Lung (tissue), 12 donors: ENCODE data around the gene RASIP1. TPM values are rescaled to one million over a fixed set of nuclear protein-coding genes. Genes with fewer than 3 reads are reported as not detected.
A peak's percentile ranks its signal among the peaks of the same experiment; 100 is the strongest.

ENCODE experiments used
- ATAC-seq: fragments of 200-7000 bp; cut with Tn5 transposase; one replicate; pipeline ENCODE4 v1.9.1; 2020; ENCODE audit warnings: moderate number of reproducible peaks; ENCODE audit not compliant: insufficient read depth, low FRiP score
- DNase-seq, 3 donors: peaks; one replicate each; pipeline ENCODE4 v3.0.0-alpha.2; 2013 to 2017
- H3K27ac ChIP-seq, 2 donors: one replicate each; pipeline ENCODE4 v1.5.1; 2013; ENCODE audit warnings: mild to moderate bottlenecking in 2 of 2, moderate library complexity in 2 of 2, control low read depth in 1 of 2, inconsistent platforms in 1 of 2, low read depth in 1 of 2, low read length in 1 of 2
- H3K27me3 ChIP-seq, 3 donors: one replicate each; pipeline ENCODE4 v1.5.1; 2013; ENCODE audit warnings: low read length in 2 of 3; ENCODE audit not compliant: control insufficient read depth in 3 of 3, insufficient read depth in 3 of 3
- H3K36me3 ChIP-seq, 4 donors: one replicate each; pipeline ENCODE4 v1.5.1; 2013; ENCODE audit warnings: low read length in 4 of 4, mild to moderate bottlenecking in 1 of 4, moderate library complexity in 1 of 4; ENCODE audit not compliant: control insufficient read depth in 4 of 4, insufficient read depth in 4 of 4
- H3K4me1 ChIP-seq, 5 donors: one replicate each; pipeline ENCODE4 v1.5.1; 2013; ENCODE audit warnings: low read length in 5 of 5, mild to moderate bottlenecking in 2 of 5, moderate library complexity in 1 of 5; ENCODE audit not compliant: control insufficient read depth in 5 of 5, insufficient read depth in 5 of 5
- H3K4me3 ChIP-seq: one replicate; pipeline ENCODE4 v1.5.1; 2013; ENCODE audit warnings: mild to moderate bottlenecking, control low read depth, moderate library complexity
- H3K9ac ChIP-seq, 2 donors: one replicate each; pipeline ENCODE4 v1.5.1; 2013; ENCODE audit warnings: low read length in 2 of 2, control low read depth in 1 of 2; ENCODE audit not compliant: insufficient read depth in 1 of 2
- H3K9me3 ChIP-seq, 4 donors: one replicate each; pipeline ENCODE4 v1.5.1; 2013; ENCODE audit warnings: low read length in 3 of 4, mild to moderate bottlenecking in 1 of 4, moderate library complexity in 1 of 4; ENCODE audit not compliant: control insufficient read depth in 4 of 4, insufficient read depth in 3 of 4
- WGBS, 2 donors: extraction: QIAGEN DNeasy Blood & Tissue Kit; methylation state at CpG; one replicate each; pipeline ENCODE4 v1.1.7; 2013; 5-methylcytosine and 5-hydroxymethylcytosine counted together
- polyA plus RNA-seq, 2 donors: library from polyadenylated mRNA; stranded (reverse); fragments of 200-250 nt; gene quantifications; one replicate each; pipeline ENCODE4 v1.2.1, GENCODE V29; 2013
- total RNA-seq, 2 donors: library from RNA; depleted of rRNA in 1 of 2; stranded (reverse); fragments of >200 nt in 1 of 2; gene quantifications; one replicate each; pipeline ENCODE4 v1.2.1, GENCODE V29; 2014 to 2021
- TF ChIP-seq, protein P1 (sequence below): IDR thresholded peaks from 2 replicates; pipeline ENCODE4 v1.5.1; 2012; ENCODE audit warnings: mild to moderate bottlenecking; ENCODE audit errors: control extremely low read depth, extremely low read depth
- donor health status: control.
- donor health status: control.
- donor health status: Bipolar disorder and iron deficiency.
- donor health status: healthy.
- donor health status: DM: yes; HTN: yes; CAD: no.

Gene RASIP1
- total and polyA plus RNA-seq, 4 donors = 24.7 to 37.9 (median 29.5) TPM

DNA sequence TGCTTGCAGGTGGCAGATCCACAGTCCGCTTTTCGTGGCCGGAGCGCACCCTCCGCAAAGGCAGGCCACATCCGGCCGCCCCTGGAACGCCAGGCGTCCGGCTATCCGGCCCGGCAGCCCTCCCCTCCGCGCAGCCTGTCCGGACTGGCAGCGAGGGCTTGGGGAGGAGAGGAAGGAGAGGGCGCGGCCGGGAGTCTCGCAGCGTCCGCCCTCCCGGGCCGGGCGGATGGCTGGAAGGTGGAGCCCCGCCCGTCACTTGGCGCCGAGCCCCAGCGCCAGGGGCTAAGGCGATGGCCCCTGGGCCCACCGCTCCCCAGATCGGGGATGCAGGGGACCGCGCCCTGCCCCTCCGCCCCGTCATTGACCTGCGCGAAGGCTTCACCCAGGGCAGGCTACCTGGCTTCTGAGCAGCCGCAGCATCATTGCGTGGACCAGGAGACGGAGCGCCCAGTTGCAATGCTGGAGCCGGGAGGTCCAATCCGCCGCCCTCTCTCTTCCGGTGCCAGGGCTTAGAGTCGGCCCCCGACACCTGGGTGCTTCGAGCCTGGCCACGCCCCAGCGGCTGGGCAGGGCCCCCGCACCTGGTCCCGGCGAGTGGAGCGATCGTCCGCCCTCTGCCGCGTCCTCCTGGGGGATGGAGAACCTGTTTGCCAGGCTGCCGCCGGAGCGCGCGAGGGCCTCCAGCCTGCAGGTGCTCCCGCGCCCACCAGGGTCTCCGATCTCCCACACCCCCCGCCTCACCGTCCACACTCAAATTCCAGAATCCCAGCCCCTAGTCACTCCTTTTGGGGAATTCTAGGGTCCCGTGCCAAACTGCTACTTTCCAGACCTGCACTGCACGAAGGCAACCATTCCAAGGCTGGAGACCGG is 12.3 kb upstream of the RASIP1 start, which contains the start of gene FUT1:
Gene FUT1 (minus strand): TSS at position 146 of the 870 bp plus-strand sequence. CDS start 1,360 bp downstream, outside the sequence.
- peak within 1 kb of the TSS in 1 of 2 donors; percentile 58 for H3K9ac ChIP-seq
- peak; percentile 79 for ATAC-seq

DNA sequence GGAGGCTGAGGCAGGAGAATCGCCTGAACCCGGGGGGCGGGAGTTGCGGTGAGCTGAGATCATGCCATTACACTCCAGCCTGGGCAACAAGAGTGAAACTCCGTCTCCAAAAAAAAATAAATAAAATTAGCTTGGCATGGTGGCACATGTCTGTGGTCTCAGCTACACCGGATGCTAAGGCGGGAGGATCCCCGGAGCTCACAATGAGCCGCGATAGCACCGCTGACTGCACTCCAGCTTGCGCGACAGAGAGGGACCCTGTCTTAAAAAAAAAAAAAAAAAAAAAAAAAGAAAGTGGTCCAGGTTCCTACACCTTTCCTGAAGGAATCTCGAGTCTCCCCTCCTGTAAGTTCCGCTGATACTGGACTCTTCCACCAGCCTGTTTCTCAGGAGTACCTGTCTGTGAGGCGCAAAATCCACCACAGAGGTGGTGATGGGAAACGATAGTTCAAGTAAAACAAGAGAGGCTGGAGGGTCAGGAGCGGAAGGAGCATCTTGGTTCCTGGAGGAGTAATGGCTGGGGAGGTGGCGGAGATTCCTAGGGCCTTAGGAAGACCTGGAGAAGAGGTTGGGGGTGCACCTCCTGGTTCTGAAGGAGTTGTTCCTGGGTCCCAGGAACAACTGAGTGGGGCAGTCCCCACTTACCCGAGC is 11.6 kb upstream of the RASIP1 start:
- 17 to 24% methylated on average over 20 of the region's 20 CpGs for WGBS, 2 donors
- peaks cover 0 to 10% (median 0%) of the 10 kb centered on the region in 4 donors for H3K36me3 ChIP-seq
- no peaks in the 10 kb centered on the region for H3K9me3 ChIP-seq
- H3K27ac ChIP-seq = peak overlapping the region in 1 of 2 donors; percentile 69
- TF ChIP-seq, protein P1, sequence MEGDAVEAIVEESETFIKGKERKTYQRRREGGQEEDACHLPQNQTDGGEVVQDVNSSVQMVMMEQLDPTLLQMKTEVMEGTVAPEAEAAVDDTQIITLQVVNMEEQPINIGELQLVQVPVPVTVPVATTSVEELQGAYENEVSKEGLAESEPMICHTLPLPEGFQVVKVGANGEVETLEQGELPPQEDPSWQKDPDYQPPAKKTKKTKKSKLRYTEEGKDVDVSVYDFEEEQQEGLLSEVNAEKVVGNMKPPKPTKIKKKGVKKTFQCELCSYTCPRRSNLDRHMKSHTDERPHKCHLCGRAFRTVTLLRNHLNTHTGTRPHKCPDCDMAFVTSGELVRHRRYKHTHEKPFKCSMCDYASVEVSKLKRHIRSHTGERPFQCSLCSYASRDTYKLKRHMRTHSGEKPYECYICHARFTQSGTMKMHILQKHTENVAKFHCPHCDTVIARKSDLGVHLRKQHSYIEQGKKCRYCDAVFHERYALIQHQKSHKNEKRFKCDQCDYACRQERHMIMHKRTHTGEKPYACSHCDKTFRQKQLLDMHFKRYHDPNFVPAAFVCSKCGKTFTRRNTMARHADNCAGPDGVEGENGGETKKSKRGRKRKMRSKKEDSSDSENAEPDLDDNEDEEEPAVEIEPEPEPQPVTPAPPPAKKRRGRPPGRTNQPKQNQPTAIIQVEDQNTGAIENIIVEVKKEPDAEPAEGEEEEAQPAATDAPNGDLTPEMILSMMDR = no peak
- peak overlapping the region; percentile 30 for H3K4me3 ChIP-seq
- no peak for ATAC-seq
- peak overlapping the region in 1 of 2 donors; percentile 58 for H3K9ac ChIP-seq
- peaks cover 0 to 21% (median 5%) of the 10 kb centered on the region in 5 donors for H3K4me1 ChIP-seq
- no peak for DNase-seq
- H3K27me3 ChIP-seq = peaks cover 0 to 10% (median 7%) of the 10 kb centered on the region in 3 donors

More for the DNA sequence above, 12.3 kb upstream of the RASIP1 start, which contains the start of gene FUT1:
- WGBS, 2 donors = 1 to 2% methylated on average over 60 to 73 of the region's 73 CpGs
- no peaks in the 10 kb centered on the region for H3K9me3 ChIP-seq
- H3K4me3 ChIP-seq = peak within 1 kb of the TSS; percentile 30
- peak within 1 kb of the TSS in 1 of 2 donors; percentile 69 for H3K27ac ChIP-seq
- DNase-seq = peak; percentile 73 to 88 (median 87)
- H3K4me1 ChIP-seq = peaks cover 0 to 18% (median 5%) of the 10 kb centered on the region in 5 donors
- H3K36me3 ChIP-seq = peaks cover 0 to 10% (median 0%) of the 10 kb centered on the region in 4 donors
- peaks cover 0 to 10% (median 7%) of the 10 kb centered on the region in 3 donors for H3K27me3 ChIP-seq
- TF ChIP-seq, protein P1 = no peak

DNA sequence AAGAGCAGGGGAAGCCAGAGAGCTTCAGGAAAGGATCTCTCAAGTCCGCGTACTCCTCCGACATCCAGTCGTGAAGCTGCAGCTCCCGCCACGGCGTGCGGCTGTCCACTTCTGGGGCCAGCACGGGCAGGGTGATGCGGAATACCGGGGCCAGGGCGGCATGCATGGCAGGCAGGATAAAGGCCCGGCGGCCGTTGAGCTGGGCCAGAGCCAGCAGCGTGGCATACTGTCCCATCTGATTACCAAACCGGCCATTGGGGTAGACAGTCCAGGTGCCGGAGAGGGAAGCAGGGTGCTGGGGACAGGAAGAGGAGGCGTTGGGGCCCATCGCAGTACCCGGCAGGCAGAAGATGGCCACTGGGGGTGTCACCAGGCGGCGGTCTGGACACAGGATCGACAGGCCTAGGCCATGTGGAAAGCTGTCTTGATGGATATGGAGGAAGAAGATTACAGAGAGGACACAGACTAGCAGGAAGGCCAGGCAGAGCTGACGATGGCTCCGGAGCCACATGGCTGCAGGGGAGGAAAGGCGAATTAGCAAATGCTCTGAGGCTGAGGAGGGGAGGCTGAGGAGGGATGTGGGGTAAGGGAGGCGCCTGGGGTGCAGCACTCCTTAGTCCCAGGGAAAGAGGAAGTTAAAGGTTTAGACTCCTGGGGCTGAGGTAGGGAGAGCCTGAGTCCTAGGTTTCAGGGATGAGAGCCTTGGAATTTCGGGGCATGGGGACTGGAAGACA is 10.5 kb upstream of the RASIP1 start:
- ATAC-seq = no peak

More for the DNA sequence above, 10.5 kb upstream of the RASIP1 start:
- Histone ChIP-seq H3K9ac (no peak overlapping the region), H3K36me3 (peaks cover 0 to 10% (median 0%) of the 10 kb centered on the region in 4 donors), H3K27me3 (peaks cover 0 to 13% (median 10%) of the 10 kb centered on the region in 3 donors), H3K4me1 (peaks cover 0 to 21% (median 5%) of the 10 kb centered on the region in 5 donors), H3K27ac (no peak overlapping the region), H3K9me3 (peaks cover 0 to 2% (median 0%) of the 10 kb centered on the region in 4 donors), H3K4me3 (peak overlapping the region; percentile 3)
- TF ChIP-seq, protein P1 = no peak
- 78 to 81% methylated on average over 29 of the region's 29 CpGs for WGBS, 2 donors
- no peak for DNase-seq
